ENCODE data around the gene ANKRD65. TPM values are rescaled to one million over a fixed set of nuclear protein-coding genes. Genes with fewer than 3 reads are reported as not detected.
A peak's percentile ranks its signal among the peaks of the same experiment; 100 is the strongest.

The ANKRD65 gene
- total and polyA plus RNA-seq, 8 donors = 2.3 to 41.8 (median 14.0) TPM

GRCh38 chr1:1380860-1381259 is 40.2 kb downstream of the ANKRD65 start:
- WGBS, 2 donors = 90 to 97% methylated on average over 14 to 16 of the region's 16 CpGs
- intact Hi-C loops (cut with DNase I) = no loop called here
- Histone ChIP-seq H3K27ac (no peak overlapping the region), H3K9me3 (no peaks in the 10 kb centered on the region), H3K27me3 (no peaks in the 10 kb centered on the region), H3K4me1 (peaks cover 0 to 4% (median 0%) of the 10 kb centered on the region in 3 donors), H3K4me3 (no peak overlapping the region), H3K36me3 (peaks cover 0 to 3% (median 2%) of the 10 kb centered on the region in 3 donors)
- peak in 1 of 6 donors; percentile 67 for DNase-seq
- TF ChIP-seq, protein P1, sequence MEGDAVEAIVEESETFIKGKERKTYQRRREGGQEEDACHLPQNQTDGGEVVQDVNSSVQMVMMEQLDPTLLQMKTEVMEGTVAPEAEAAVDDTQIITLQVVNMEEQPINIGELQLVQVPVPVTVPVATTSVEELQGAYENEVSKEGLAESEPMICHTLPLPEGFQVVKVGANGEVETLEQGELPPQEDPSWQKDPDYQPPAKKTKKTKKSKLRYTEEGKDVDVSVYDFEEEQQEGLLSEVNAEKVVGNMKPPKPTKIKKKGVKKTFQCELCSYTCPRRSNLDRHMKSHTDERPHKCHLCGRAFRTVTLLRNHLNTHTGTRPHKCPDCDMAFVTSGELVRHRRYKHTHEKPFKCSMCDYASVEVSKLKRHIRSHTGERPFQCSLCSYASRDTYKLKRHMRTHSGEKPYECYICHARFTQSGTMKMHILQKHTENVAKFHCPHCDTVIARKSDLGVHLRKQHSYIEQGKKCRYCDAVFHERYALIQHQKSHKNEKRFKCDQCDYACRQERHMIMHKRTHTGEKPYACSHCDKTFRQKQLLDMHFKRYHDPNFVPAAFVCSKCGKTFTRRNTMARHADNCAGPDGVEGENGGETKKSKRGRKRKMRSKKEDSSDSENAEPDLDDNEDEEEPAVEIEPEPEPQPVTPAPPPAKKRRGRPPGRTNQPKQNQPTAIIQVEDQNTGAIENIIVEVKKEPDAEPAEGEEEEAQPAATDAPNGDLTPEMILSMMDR (IDR thresholded peaks at IDR 0.05) = no peak
- FAIRE-seq = no peak
- no peak for ATAC-seq

- Histone ChIP-seq H3K9me3 (no peaks in the 10 kb centered on the region), H3K27me3 (no peaks in the 10 kb centered on the region), H3K4me3 (no peak overlapping the region), H3K36me3 (no peaks in the 10 kb centered on the region), H3K27ac (no peak overlapping the region), H3K4me1 (peaks cover 6 to 16% (median 8%) of the 10 kb centered on the region in 3 donors)
- TF ChIP-seq, protein P1 (IDR thresholded peaks at IDR 0.05) = no peak
- FAIRE-seq (no peak), DNase-seq (no peak), ATAC-seq (no peak)
- WGBS, 2 donors = 93 to 96% methylated on average over 16 of the region's 16 CpGs
- intact Hi-C loops (cut with DNase I) = no loop called here
Measured at GRCh38 chr1:1377540-1378205, 43.4 kb downstream of the ANKRD65 start.

GRCh38 chr1:1376551-1377226 is 44.4 kb downstream of the ANKRD65 start:
- Histone ChIP-seq H3K36me3 (no peaks in the 10 kb centered on the region), H3K4me1 (peaks cover 6 to 24% (median 13%) of the 10 kb centered on the region in 3 donors), H3K9me3 (no peaks in the 10 kb centered on the region), H3K27ac (no peak overlapping the region), H3K4me3 (no peak overlapping the region), H3K27me3 (no peaks in the 10 kb centered on the region)
- intact Hi-C loops (cut with DNase I) = no loop called here
- DNase-seq (peak in 2 of 6 donors; percentile 37 to 57), FAIRE-seq (no peak), ATAC-seq (no peak)
- TF ChIP-seq, protein P1 (IDR thresholded peaks at IDR 0.05) = no peak
- WGBS, 2 donors = 82 to 84% methylated on average over 10 of the region's 10 CpGs

- intact Hi-C loops (cut with DNase I) = no loop called here
- Histone ChIP-seq H3K27me3 (no peaks in the 10 kb centered on the region), H3K9me3 (no peaks in the 10 kb centered on the region), H3K4me3 (peak within 1 kb of the TSS; percentile 95 to 100 (median 96)), H3K27ac (peak within 1 kb of the TSS; percentile 87 to 93 (median 92)), H3K36me3 (no peaks in the 10 kb centered on the region), H3K4me1 (peaks cover 6 to 26% (median 13%) of the 10 kb centered on the region in 3 donors)
- TF ChIP-seq, protein P1 (IDR thresholded peaks at IDR 0.05) = peak in 1 of 4 donors; percentile 20
- 1% methylated on average over 82 to 85 of the region's 85 CpGs for WGBS, 2 donors
- peak; percentile 98 for FAIRE-seq
- peak; percentile 90 to 96 (median 92) for ATAC-seq
- DNase-seq = peak; percentile 96 to 99 (median 99)
Measured at GRCh38 chr1:1374929-1375662, 46.0 kb downstream of the ANKRD65 start, which contains the start of gene AURKAIP1. Gene AURKAIP1 (minus strand): TSS chr1:1375207. CDS start chr1:1374756, 451 bp downstream.
